Mucosa of rectum (tissue), 2 donors: ENCODE data around the gene KDM5B.
"Not testable (repeated sequence)": the region's sequence is repeated elsewhere in the genome, so short reads cannot be mapped to it uniquely, and the experiment has no call there.

ENCODE experiments used
- H3K27ac ChIP-seq, 2 donors: one replicate each; pipeline ENCODE4 v1.7.0; 2013; ENCODE audit warnings: inconsistent platforms in 2 of 2, low read depth in 2 of 2, low read length in 2 of 2
- H3K27me3 ChIP-seq, 2 donors: one replicate each; pipeline ENCODE4 v1.7.0; 2013; ENCODE audit warnings: low read length in 2 of 2; ENCODE audit not compliant: control insufficient read depth in 2 of 2, insufficient read depth in 2 of 2
- H3K36me3 ChIP-seq, 2 donors: one replicate each; pipeline ENCODE4 v1.7.0; 2013; ENCODE audit warnings: low read length in 2 of 2; ENCODE audit not compliant: control insufficient read depth in 2 of 2, insufficient read depth in 2 of 2
- H3K4me1 ChIP-seq, 2 donors: one replicate each; pipeline ENCODE4 v1.7.0; 2013; ENCODE audit warnings: low read length in 2 of 2, mild to moderate bottlenecking in 1 of 2; ENCODE audit not compliant: control insufficient read depth in 2 of 2, insufficient read depth in 2 of 2
- H3K4me3 ChIP-seq, 2 donors: one replicate each; pipeline ENCODE4 v1.7.0; 2013; ENCODE audit warnings: low read length in 2 of 2
- H3K9ac ChIP-seq, 2 donors: one replicate each; pipeline ENCODE4 v1.7.0; 2013; ENCODE audit warnings: low read length in 2 of 2, low read depth in 1 of 2, mild to moderate bottlenecking in 1 of 2
- H3K9me3 ChIP-seq, 2 donors: one replicate each; pipeline ENCODE4 v1.7.0; 2013; ENCODE audit warnings: low read length in 2 of 2; ENCODE audit not compliant: control insufficient read depth in 2 of 2
- donor health status: healthy.
- donor health status: Normal muscosa, but diverticular disease.

The KDM5B gene

DNA sequence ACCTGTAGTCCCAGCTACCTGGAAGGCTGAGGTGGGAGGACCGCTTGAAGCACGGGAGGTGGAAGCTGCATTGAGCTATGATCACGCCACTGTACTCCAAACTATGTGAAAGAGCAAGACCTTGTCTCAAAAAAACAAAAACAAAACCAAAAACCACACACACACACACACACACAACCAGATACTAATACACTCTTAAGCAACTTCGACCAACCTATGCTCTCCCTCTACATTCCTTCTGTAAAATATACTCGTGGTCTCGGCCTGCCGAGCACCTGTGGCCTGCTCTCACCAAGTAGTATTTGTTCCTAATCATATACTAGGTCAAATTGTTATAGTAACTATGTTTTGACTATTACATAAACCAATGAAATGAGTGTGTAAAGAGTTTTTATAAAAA lies 84.5 kb downstream of the KDM5B start:
- Histone ChIP-seq H3K9ac (no peak overlapping the region), H3K36me3 (peaks cover 19 to 32% of the 10 kb centered on the region in 2 donors), H3K4me3 (no peak overlapping the region), H3K27ac (no peak overlapping the region), H3K27me3 (no peaks in the 10 kb centered on the region), H3K9me3 (no peaks in the 10 kb centered on the region), H3K4me1 (no peaks in the 10 kb centered on the region)

DNA sequence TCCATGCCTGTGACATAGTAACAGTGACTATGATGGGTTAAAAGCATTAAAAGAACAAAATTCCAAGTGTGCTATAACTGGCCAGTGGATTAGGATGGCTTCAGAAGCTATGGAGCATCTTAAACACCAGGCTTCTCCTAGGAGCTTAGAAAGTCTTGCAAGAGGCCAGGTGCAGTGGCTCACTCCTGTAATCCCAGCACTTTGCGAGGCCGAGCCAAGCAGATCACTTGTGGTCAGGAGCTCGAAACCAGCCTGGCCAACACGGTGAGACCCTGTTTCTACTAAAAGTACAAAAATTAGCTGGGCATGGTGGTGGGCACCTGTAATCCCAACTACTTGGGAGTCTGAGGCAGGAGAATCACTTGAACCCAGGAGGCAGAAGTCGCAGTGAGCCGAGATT lies 85.2 kb downstream of the KDM5B start:
- H3K4me1 ChIP-seq, H3K27ac ChIP-seq, H3K4me3 ChIP-seq, H3K9me3 ChIP-seq, H3K27me3 ChIP-seq, H3K9ac ChIP-seq: not testable (repeated sequence)
- peaks cover 13 to 27% of the 10 kb centered on the region in 2 donors for H3K36me3 ChIP-seq

GRCh38 chr1:202716654-202717053 lies 91.6 kb downstream of the KDM5B start:
- no peak overlapping the region for H3K27ac ChIP-seq
- H3K4me1 ChIP-seq: no peaks in the 10 kb centered on the region
- no peaks in the 10 kb centered on the region for H3K36me3 ChIP-seq
- H3K9me3 ChIP-seq: no peaks in the 10 kb centered on the region
- H3K4me3 ChIP-seq: no peak overlapping the region
- no peak overlapping the region for H3K9ac ChIP-seq
- H3K27me3 ChIP-seq: peaks cover 6 to 9% of the 10 kb centered on the region in 2 donors

GRCh38 chr1:202714202-202714601 lies 94.0 kb downstream of the KDM5B start:
- not testable (repeated sequence) for H3K4me3 ChIP-seq, H3K4me1 ChIP-seq, H3K27ac ChIP-seq, H3K9me3 ChIP-seq, H3K36me3 ChIP-seq, H3K9ac ChIP-seq
- H3K27me3 ChIP-seq: peaks cover 18 to 32% of the 10 kb centered on the region in 2 donors

DNA sequence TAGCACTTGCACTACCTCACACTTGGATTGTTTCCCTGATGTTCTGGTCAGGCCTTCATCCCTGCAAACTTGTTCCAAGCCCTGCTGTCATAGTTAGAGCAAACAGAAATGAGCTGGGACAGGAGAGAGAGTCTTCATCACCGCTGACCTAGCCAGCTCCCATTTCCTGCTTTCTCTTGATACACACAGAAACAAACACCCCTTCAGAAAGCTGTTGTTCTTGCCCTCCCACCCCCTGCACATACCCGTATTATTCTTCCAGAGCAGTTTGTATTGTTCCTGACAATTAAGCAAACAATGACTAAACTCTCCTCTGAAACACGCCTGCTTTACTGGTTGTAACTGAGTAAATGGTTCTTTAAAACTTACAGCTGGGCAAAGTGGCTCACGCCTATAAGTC lies 95.1 kb downstream of the KDM5B start:
- H3K4me1 ChIP-seq: peaks cover 5 to 6% of the 10 kb centered on the region in 2 donors
- no peaks in the 10 kb centered on the region for H3K9me3 ChIP-seq
- H3K36me3 ChIP-seq: no peaks in the 10 kb centered on the region
- no peak overlapping the region for H3K9ac ChIP-seq
- H3K4me3 ChIP-seq: no peak overlapping the region
- H3K27ac ChIP-seq: no peak overlapping the region
- peaks cover 28 to 43% of the 10 kb centered on the region in 2 donors for H3K27me3 ChIP-seq

- no peak overlapping the region for H3K27ac ChIP-seq
- H3K27me3 ChIP-seq: peaks cover 37 to 49% of the 10 kb centered on the region in 2 donors
- H3K4me1 ChIP-seq: peaks cover 5 to 6% of the 10 kb centered on the region in 2 donors
- no peaks in the 10 kb centered on the region for H3K36me3 ChIP-seq
- H3K9me3 ChIP-seq: no peaks in the 10 kb centered on the region
- H3K9ac ChIP-seq: no peak overlapping the region
- no peak overlapping the region for H3K4me3 ChIP-seq
These were observed 96.1 kb downstream of the KDM5B start for GRCh38 chr1:202711949-202712635.

- Histone ChIP-seq H3K27me3 (peaks cover 42 to 49% of the 10 kb centered on the region in 2 donors), H3K27ac (no peak within 1 kb of the TSS), H3K4me3 (peak within 1 kb of the TSS; percentile 15 to 24), H3K9ac (peak within 1 kb of the TSS in 1 of 2 donors; percentile 20), H3K4me1 (peaks cover 5 to 6% of the 10 kb centered on the region in 2 donors), H3K9me3 (no peaks in the 10 kb centered on the region), H3K36me3 (no peaks in the 10 kb centered on the region)
These were observed 97.9 kb downstream of the KDM5B start, which contains the start of gene SYT2 for GRCh38 chr1:202710070-202711045. Gene SYT2 (minus strand): TSS chr1:202710454. CDS start chr1:202605772, 104,682 bp downstream.

DNA sequence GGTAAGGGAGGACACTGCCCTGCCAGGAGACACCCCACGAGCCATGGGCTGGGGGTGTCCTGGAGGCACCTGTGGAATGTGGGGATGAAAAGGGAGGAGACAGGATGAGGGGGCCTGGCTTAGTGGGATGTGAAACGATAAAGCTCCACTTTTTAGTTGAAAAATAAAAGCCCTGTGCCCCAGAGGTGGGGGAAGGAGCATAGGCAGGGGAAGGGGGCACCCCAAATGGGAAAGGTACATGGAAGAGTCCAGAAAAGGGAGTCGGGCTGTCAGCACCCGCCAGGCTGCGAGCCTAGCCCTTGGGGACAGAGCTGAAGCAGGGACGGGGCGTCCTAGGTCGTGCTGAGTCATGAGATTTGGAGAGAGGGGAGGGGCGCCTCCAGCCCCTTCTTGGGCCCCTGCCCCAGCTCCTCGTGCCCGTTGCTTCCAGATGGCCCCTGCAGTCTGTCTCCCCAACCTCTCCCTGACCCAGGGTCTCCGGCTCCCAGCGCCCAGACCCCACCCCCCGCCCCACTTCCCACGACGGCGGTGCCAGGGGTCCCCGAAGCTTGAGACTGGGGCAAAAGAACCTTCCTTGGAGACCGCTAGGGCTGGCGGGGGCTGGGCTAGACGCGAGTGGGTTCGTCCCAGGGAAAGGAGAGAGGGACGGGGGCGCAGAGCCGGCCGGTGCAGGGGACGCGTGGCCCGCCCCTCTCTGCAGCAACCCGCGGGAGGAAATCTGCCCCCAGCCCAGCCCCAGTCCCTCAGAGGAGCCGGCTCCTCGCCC lies 98.8 kb downstream of the KDM5B start:
- H3K27me3 ChIP-seq: peaks cover 49% of the 10 kb centered on the region in 2 donors
- H3K36me3 ChIP-seq: no peaks in the 10 kb centered on the region
- peaks cover 5 to 6% of the 10 kb centered on the region in 2 donors for H3K4me1 ChIP-seq
- H3K9ac ChIP-seq: no peak overlapping the region
- H3K9me3 ChIP-seq: no peaks in the 10 kb centered on the region
- no peak overlapping the region for H3K27ac ChIP-seq
- H3K4me3 ChIP-seq: no peak overlapping the region

GRCh38 chr1:202708456-202709275 lies 99.6 kb downstream of the KDM5B start:
- peaks cover 49 to 50% of the 10 kb centered on the region in 2 donors for H3K27me3 ChIP-seq

More at GRCh38 chr1:202708456-202709275, 99.6 kb downstream of the KDM5B start:
- Histone ChIP-seq H3K4me1 (peaks cover 5 to 6% of the 10 kb centered on the region in 2 donors), H3K36me3 (no peaks in the 10 kb centered on the region), H3K9ac (no peak overlapping the region), H3K27ac (no peak overlapping the region), H3K4me3 (no peak overlapping the region), H3K9me3 (no peaks in the 10 kb centered on the region)
